GM12878 (cell line): Measurements from ENCODE around the gene CLEC18B. TPM values are rescaled to one million over a fixed set of nuclear protein-coding genes. Genes with fewer than 3 reads are reported as not detected.
"Not testable (repeated sequence)": the region's sequence is repeated elsewhere in the genome, so short reads cannot be mapped to it uniquely, and the experiment has no call there.

Experiments used
- ATAC-seq: fragments of 200-7000 bp; cut with Tn5 transposase; 3 replicates; pipeline ENCODE4 v1.9.1; 2020; ENCODE audit warnings: mild to moderate bottlenecking, moderate library complexity
- BruUV-seq: library from RNA; stranded (reverse); fragments of 400-500 nt; replicated peaks from 2 replicates; lab custom pipeline; 2021; lab: Mats Ljungman, UMichigan
- CTCF ChIA-PET: fragments of 300-600 bp; sonication (Branson Sonifier 250); formaldehyde crosslinking; extraction: SDS; loops from one replicate; lab custom pipeline; 2021; ENCODE audit warnings: inconsistent platforms; lab: Yijun Ruan, JAX
- POLR2A ChIA-PET: fragments of 350-600 bp; formaldehyde crosslinking; extraction: SDS; loops from one replicate; lab custom pipeline; 2021; ENCODE audit warnings: inconsistent platforms; lab: Charles Lee
- RAD21 ChIA-PET: fragments of 300-600 bp; sonication (Branson Sonifier 250); formaldehyde crosslinking; loops from one replicate; lab custom pipeline; 2023; ENCODE audit warnings: antibody characterized with exemption; ENCODE audit not compliant: unreplicated experiment; lab: Charles Lee
- SMC1A ChIA-PET: fragments of 300-600 bp; sonication (Branson Sonifier 250); formaldehyde crosslinking; loops from one replicate; lab custom pipeline; 2023; ENCODE audit not compliant: unreplicated experiment, uncharacterized antibody; lab: Charles Lee
- DNase-seq: peaks from one replicate; pipeline ENCODE4 v3.0.0-alpha.2; 2011; ENCODE audit warnings: low read depth, low spot score
- FAIRE-seq: peaks from 3 replicates; lab custom pipeline; 2011; peaks lifted over from hg19 to GRCh38; lab: Jason Lieb, UNC
- H2AFZ ChIP-seq: 2 replicates; pipeline ENCODE4 v1.6.0; 2011; ENCODE audit warnings: low read depth, low read length, control low read depth; ENCODE audit not compliant: control insufficient read depth
- H3K27ac ChIP-seq: 2 replicates; pipeline ENCODE4 v1.5.1; 2011; ENCODE audit warnings: control low read depth; ENCODE audit not compliant: control insufficient read depth, insufficient read depth
- H3K27me3 ChIP-seq, 2 experiments: replicated peaks in 1 of 2; 2 replicates each; pipeline versions ENCODE4 v1.6.0 to v1.6.1; 2011; ENCODE audit warnings: low read length in 1 of 2; ENCODE audit not compliant: control insufficient read depth in 2 of 2, insufficient read depth in 2 of 2
- H3K36me3 ChIP-seq, 2 experiments: 2 replicates each; pipeline ENCODE4 v1.5.1; 2011; ENCODE audit warnings: low read length in 1 of 2; ENCODE audit not compliant: control insufficient read depth in 2 of 2, insufficient read depth in 2 of 2
- H3K4me1 ChIP-seq: 2 replicates; pipeline ENCODE4 v1.6.1; 2011; ENCODE audit warnings: mild to moderate bottlenecking, low read length, moderate library complexity, mixed read lengths; ENCODE audit not compliant: control insufficient read depth, insufficient read depth
- H3K4me2 ChIP-seq: 2 replicates; pipeline ENCODE4 v1.6.0; 2011; ENCODE audit warnings: control low read depth; ENCODE audit not compliant: control insufficient read depth, insufficient read depth
- H3K4me3 ChIP-seq: fragments of 200-600 bp; sonication (generic); 2 replicates; pipeline ENCODE4 v1.5.1; 2016
- H3K79me2 ChIP-seq: 2 replicates; pipeline ENCODE4 v1.6.0; 2011; ENCODE audit warnings: low read length; ENCODE audit not compliant: control insufficient read depth, insufficient read depth
- H3K9ac ChIP-seq: 2 replicates; pipeline ENCODE4 v1.8.0; 2011; ENCODE audit warnings: low read length, control low read depth, mixed read lengths; ENCODE audit not compliant: control insufficient read depth, insufficient read depth
- H3K9me3 ChIP-seq: replicated peaks from 3 replicates; pipeline ENCODE4 v1.5.1; 2011; ENCODE audit warnings: mild to moderate bottlenecking, low read length; ENCODE audit not compliant: control insufficient read depth, insufficient read depth
- H4K20me1 ChIP-seq: 2 replicates; pipeline ENCODE4 v1.6.0; 2011; ENCODE audit not compliant: control insufficient read depth, insufficient read depth
- WGBS: methylation state at CpG from one replicate; pipeline ENCODE4 v1.1.6; 2016; ENCODE audit warnings: low lambda C conversion rate; ENCODE audit not compliant: insufficient replicate concordance, insufficient coverage; ENCODE audit errors: missing lambda C conversion rate; 5-methylcytosine and 5-hydroxymethylcytosine counted together
- in situ Hi-C: fragments of 300-500 bp; cut with MboI; formaldehyde crosslinking; loops from 9 replicates; pipeline ENCODE4 v1.14.3; 2018; ENCODE audit warnings: mixed read lengths
- intact Hi-C: fragments of 100-400 bp; cut with micrococcal nuclease; formaldehyde crosslinking; loops from one replicate; pipeline ENCODE4 v1.14.2; 2022; ENCODE audit not compliant: unreplicated experiment
- polyA plus RNA-seq, 11 experiments: library from polyadenylated mRNA; depleted of rRNA in 4 of 11; unstranded in 6 of 11; stranded (reverse) in 5 of 11; fragments of >200 nt; fragmentation: Nextera tagmentation in 4 of 11; fragmentation: Illumina TruSeq in 1 of 11; extraction: Ambion mirVana in 4 of 11; extraction: Trizol in 1 of 11; gene quantifications; 1 replicate in 1 of 11; 2 replicates in 10 of 11; pipeline versions ENCODE4 v1.2.1 to v1.2.3, GENCODE V29; 2011 to 2016; ENCODE audit warnings: inconsistent platforms in 2 of 11, missing spikeins in 2 of 11, low read depth in 1 of 11
- total RNA-seq, 4 experiments: library from RNA; depleted of rRNA in 3 of 4; stranded (reverse); fragments of >200 nt in 3 of 4; fragmentation: Illumina TruSeq in 1 of 4; extraction: Trizol in 1 of 4; gene quantifications; 2 replicates each; pipeline versions ENCODE4 v1.2.1 to v1.2.3, GENCODE V29; 2013 to 2021

Gene CLEC18B
- total and polyA plus RNA-seq, 10 of the 15 experiments (the other 5 are each of a cell fraction or from before 2014, with no cell fraction given) = 0.03 to 0.32 (median 0.18) TPM; not detected in 6

- H3K27ac ChIP-seq, POLR2A ChIA-PET, FAIRE-seq, SMC1A ChIA-PET, H3K4me3 ChIP-seq, H3K27me3 ChIP-seq, H3K79me2 ChIP-seq, H3K9ac ChIP-seq, CTCF ChIA-PET, ATAC-seq, H2AFZ ChIP-seq, H3K4me2 ChIP-seq, in situ Hi-C loops, H3K9me3 ChIP-seq, intact Hi-C loops, RAD21 ChIA-PET, DNase-seq, H4K20me1 ChIP-seq, H3K36me3 ChIP-seq, BruUV-seq, H3K4me1 ChIP-seq: not testable (repeated sequence)
- WGBS = 42% methylated on average over 5 of the region's 13 CpGs
These were observed 9.0 kb downstream of the CLEC18B start for GRCh38 chr16:74412138-74412774.

- H2AFZ ChIP-seq, FAIRE-seq, H3K4me2 ChIP-seq, H3K27me3 ChIP-seq, H3K9ac ChIP-seq, H3K9me3 ChIP-seq, in situ Hi-C loops, H3K4me3 ChIP-seq, intact Hi-C loops, ATAC-seq, SMC1A ChIA-PET, POLR2A ChIA-PET, H3K79me2 ChIP-seq, H4K20me1 ChIP-seq, H3K36me3 ChIP-seq, BruUV-seq, H3K27ac ChIP-seq, H3K4me1 ChIP-seq, CTCF ChIA-PET, RAD21 ChIA-PET, DNase-seq: not testable (repeated sequence)
- 40% methylated on average over 9 of the region's 9 CpGs for WGBS
These were observed 10.3 kb downstream of the CLEC18B start for GRCh38 chr16:74410981-74411380.

DNA sequence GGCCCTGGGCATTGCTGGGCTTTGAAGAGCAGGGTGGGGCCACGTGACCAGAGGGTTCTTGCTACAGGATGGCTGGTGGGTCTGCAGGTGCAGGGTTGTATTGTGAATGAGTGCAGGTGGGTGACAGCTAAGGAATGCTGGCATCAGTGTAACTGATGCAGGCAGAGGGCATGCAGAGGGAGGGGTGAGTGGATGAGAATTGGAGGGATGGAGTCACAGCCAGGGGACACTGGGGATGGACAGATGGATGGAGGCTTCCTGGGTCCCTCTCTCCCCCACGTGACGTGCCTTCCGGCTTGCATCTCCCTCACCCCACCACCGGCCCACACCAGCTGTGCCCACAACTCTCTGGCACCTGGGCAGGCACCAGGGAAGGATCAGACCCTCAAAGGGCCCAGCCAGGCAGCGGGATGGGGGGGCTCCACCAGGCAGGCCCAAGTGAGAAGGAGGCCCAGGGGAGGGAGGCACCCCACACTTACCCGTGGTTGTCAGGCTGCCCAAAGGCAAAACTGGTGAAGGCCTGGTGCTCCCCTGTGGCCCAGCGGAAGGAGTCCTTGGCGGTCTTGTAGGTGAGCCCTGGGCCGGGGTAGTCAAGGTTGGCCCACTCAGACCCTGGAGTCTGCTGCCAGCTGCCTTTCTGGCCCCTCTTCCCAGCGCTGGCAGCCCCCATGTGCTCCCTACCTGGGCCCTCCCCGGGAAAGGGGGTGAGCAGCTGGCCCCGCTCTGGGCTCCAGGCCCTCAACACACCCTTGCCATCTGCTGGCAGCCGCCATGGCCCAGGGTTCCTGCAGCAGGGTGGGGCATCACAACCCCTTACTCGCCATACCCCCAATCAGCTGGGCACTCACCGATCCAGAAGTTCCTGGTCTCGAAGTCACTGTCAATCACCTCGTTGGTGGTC, 11.0 kb downstream of the CLEC18B start:
- H4K20me1 ChIP-seq, FAIRE-seq, H3K9me3 ChIP-seq, H3K36me3 ChIP-seq, H3K4me1 ChIP-seq, RAD21 ChIA-PET, in situ Hi-C loops, intact Hi-C loops, H3K27me3 ChIP-seq, DNase-seq, H3K27ac ChIP-seq, SMC1A ChIA-PET, H2AFZ ChIP-seq, CTCF ChIA-PET, H3K79me2 ChIP-seq, POLR2A ChIA-PET, H3K4me3 ChIP-seq, BruUV-seq, ATAC-seq, H3K9ac ChIP-seq, H3K4me2 ChIP-seq: not testable (repeated sequence)
- 43% methylated on average over 9 of the region's 18 CpGs for WGBS
